Esophagus squamous epithelium (tissue), 5 donors: ENCODE measurements around the gene ATL3. TPM values are rescaled to one million over a fixed set of nuclear protein-coding genes. Genes with fewer than 3 reads are reported as not detected.
"Not testable (repeated sequence)": the region's sequence is repeated elsewhere in the genome, so short reads cannot be mapped to it uniquely, and the experiment has no call there.

Experiments
- DNase-seq: peaks from one replicate; lab custom pipeline; 2025; lab: John Stamatoyannopoulos, UW
- H3K27ac ChIP-seq, 4 donors: fragments of 200-600 bp; sonication (generic); one replicate each; pipeline ENCODE4 v1.5.1; 2016 to 2019; ENCODE audit warnings: mild to moderate bottlenecking in 1 of 4
- H3K27me3 ChIP-seq, 4 donors: fragments of 200-600 bp; sonication (generic); 1 replicate in 3 of 4; 2 replicates in 1 of 4; pipeline versions ENCODE4 v1.5.1 to v1.6.0; 2017 to 2021; ENCODE audit warnings: antibody characterized with exemption in 1 of 4
- H3K36me3 ChIP-seq, 3 donors: fragments of 200-600 bp; sonication (generic); one replicate each; pipeline ENCODE4 v1.5.1; 2016 to 2019
- H3K4me1 ChIP-seq, 3 donors: fragments of 200-600 bp; sonication (generic); one replicate each; pipeline ENCODE4 v1.5.1; 2017 to 2019
- H3K4me3 ChIP-seq, 4 donors: fragments of 200-600 bp; sonication (generic); 1 replicate in 3 of 4; 2 replicates in 1 of 4; pipeline ENCODE4 v1.5.1; 2016 to 2019; ENCODE audit warnings: mild to moderate bottlenecking in 2 of 4, moderate library complexity in 1 of 4
- H3K9me3 ChIP-seq, 3 donors: fragments of 200-600 bp; sonication (generic); one replicate each; pipeline ENCODE4 v1.5.1; 2016 to 2019
- POLR2A ChIP-seq, 4 donors: fragments of 450-650 bp; IDR thresholded peaks; one replicate each; pipeline ENCODE4 v1.6.1; 2017; ENCODE audit warnings: antibody characterized with exemption in 4 of 4, mild to moderate bottlenecking in 4 of 4, moderate library complexity in 3 of 4
- WGBS, 2 donors: methylation state at CpG; one replicate each; pipeline ENCODE4 v1.1.5; 2018; 5-methylcytosine and 5-hydroxymethylcytosine counted together
- intact Hi-C: fragments of 100-400 bp; cut with DNase I; formaldehyde crosslinking; loops from one replicate; pipeline ENCODE4 v1.15.0; 2022
- total RNA-seq, 4 donors: library from RNA; depleted of rRNA; stranded (reverse); fragments of >200 nt; gene quantifications; one replicate each; pipeline ENCODE4 v1.1.0, GENCODE V29; 2016
- TF ChIP-seq, protein P1 (sequence below), 6 experiments: fragments of 450-650 bp in 4 of 6; fragments of 200-600 bp in 2 of 6; sonication (generic) in 2 of 6; IDR thresholded peaks; one replicate each; pipeline ENCODE4 v1.5.1; 2016 to 2019; ENCODE audit warnings: antibody characterized with exemption in 6 of 6, mild to moderate bottlenecking in 4 of 6, moderate library complexity in 4 of 6
- donor health status: DM: yes; HTN: yes; CAD: no.

ATL3 gene
- total RNA-seq, 4 donors from 2014 or later: 39.1 to 79.7 (median 55.3) TPM

DNA sequence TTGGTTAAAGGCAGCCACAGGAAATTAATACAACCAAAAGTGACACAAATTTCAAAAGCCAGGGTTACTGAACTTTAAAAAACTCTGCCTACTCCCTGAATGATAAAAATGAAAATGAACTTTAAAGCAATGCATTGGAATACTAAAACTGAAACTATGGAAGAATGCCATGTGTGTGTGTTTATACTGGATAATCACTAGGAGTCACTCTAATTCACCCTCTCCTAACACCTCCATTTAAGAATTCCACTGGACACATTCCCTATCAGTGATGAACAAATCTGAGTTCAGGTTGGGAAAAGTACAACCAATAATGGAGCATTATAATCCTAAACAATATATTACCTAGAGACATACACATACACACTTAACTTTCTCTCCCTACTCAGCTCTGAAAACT is 29.4 kb downstream of the ATL3 start:
- Histone ChIP-seq H3K9me3 (no peaks in the 10 kb centered on the region), H3K27me3 (no peaks in the 10 kb centered on the region), H3K36me3 (peaks cover 9 to 93% (median 9%) of the 10 kb centered on the region in 3 donors), H3K27ac (no peak overlapping the region), H3K4me3 (no peak overlapping the region), H3K4me1 (peaks cover 0 to 5% (median 0%) of the 10 kb centered on the region in 3 donors)
- TF ChIP-seq, protein P1, sequence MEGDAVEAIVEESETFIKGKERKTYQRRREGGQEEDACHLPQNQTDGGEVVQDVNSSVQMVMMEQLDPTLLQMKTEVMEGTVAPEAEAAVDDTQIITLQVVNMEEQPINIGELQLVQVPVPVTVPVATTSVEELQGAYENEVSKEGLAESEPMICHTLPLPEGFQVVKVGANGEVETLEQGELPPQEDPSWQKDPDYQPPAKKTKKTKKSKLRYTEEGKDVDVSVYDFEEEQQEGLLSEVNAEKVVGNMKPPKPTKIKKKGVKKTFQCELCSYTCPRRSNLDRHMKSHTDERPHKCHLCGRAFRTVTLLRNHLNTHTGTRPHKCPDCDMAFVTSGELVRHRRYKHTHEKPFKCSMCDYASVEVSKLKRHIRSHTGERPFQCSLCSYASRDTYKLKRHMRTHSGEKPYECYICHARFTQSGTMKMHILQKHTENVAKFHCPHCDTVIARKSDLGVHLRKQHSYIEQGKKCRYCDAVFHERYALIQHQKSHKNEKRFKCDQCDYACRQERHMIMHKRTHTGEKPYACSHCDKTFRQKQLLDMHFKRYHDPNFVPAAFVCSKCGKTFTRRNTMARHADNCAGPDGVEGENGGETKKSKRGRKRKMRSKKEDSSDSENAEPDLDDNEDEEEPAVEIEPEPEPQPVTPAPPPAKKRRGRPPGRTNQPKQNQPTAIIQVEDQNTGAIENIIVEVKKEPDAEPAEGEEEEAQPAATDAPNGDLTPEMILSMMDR (IDR thresholded peaks at IDR 0.05): no peak
- TF ChIP-seq POLR2A (IDR thresholded peaks at IDR 0.05): no peak
- DNase-seq: no peak
- intact Hi-C loops: loop anchor here (10.0 kb wide), 1 partner anchor 93 kb away; no protein-coding TSS in a partner anchor

DNA sequence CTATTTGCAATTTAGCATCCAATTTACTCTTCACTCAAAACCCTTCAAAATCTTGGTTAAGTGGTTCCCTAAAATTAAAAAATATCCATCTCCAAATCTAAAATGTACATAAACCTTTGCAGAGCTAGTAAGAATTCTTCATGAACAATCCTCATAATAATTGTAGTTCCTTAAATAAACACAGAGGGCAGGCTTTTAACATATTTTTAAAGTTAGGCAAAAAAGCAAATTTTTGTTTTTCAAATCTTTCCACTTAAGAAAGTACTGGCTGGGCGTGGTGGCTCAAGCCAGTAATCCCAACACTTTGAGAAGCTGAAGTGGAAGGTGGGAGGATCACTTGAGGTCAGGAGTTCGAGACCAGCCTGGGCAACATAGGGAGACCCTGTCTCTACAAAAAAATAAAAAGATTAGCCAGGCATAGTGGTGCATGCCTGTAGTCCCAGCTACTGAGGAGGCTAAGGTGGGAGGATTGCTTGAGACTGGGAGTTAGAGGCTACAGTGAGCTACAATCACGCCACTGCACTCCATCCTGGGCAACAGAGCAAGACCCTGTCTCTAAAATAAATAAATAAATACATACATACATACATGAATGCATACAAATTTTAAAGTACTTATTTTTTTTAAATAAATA is 31.9 kb downstream of the ATL3 start:
- peaks cover 0 to 93% (median 9%) of the 10 kb centered on the region in 3 donors for H3K36me3 ChIP-seq
- WGBS, 2 donors: 64 to 67% methylated on average over 3 of the region's 3 CpGs
- no peak overlapping the region for H3K27ac ChIP-seq
- no peaks in the 10 kb centered on the region for H3K27me3 ChIP-seq
- H3K4me3 ChIP-seq: no peak overlapping the region
- intact Hi-C loops: loop anchor here (5.0 kb wide), 1 partner anchor 157 kb away; no protein-coding TSS in a partner anchor
- TF ChIP-seq, protein P1 (IDR thresholded peaks at IDR 0.05): peak in 4 of 6 experiments; percentile 13 to 50 (median 48)
- TF ChIP-seq POLR2A (IDR thresholded peaks at IDR 0.05): no peak
- DNase-seq: no peak
- no peaks in the 10 kb centered on the region for H3K9me3 ChIP-seq
- H3K4me1 ChIP-seq: peaks cover 0 to 5% (median 0%) of the 10 kb centered on the region in 3 donors

GRCh38 chr11:63638436-63638835 is 32.7 kb downstream of the ATL3 start:
- not testable (repeated sequence) for H3K27me3 ChIP-seq, DNase-seq, H3K9me3 ChIP-seq, H3K4me3 ChIP-seq, H3K27ac ChIP-seq, H3K4me1 ChIP-seq
- intact Hi-C loops: loop anchor here (5.0 kb wide), 1 partner anchor 156 kb away; no protein-coding TSS in a partner anchor
- 97 to 100% methylated on average over 4 to 6 of the region's 8 CpGs for WGBS, 2 donors
- H3K36me3 ChIP-seq: peaks cover 0 to 93% (median 9%) of the 10 kb centered on the region in 3 donors

- DNase-seq: no peak
- no peak overlapping the region for H3K27ac ChIP-seq
- H3K36me3 ChIP-seq: peaks cover 3 to 93% (median 3%) of the 10 kb centered on the region in 3 donors
- intact Hi-C loops: loop anchor here (5.0 kb wide), 1 partner anchor 154 kb away; no protein-coding TSS in a partner anchor
- 60 to 72% methylated on average over 10 of the region's 10 CpGs for WGBS, 2 donors
- H3K4me3 ChIP-seq: no peak overlapping the region
- H3K9me3 ChIP-seq: no peaks in the 10 kb centered on the region
- H3K27me3 ChIP-seq: no peaks in the 10 kb centered on the region
- no peaks in the 10 kb centered on the region for H3K4me1 ChIP-seq
- TF ChIP-seq, protein P1 (IDR thresholded peaks at IDR 0.05): peak; percentile 57 to 85 (median 72)
- TF ChIP-seq POLR2A (IDR thresholded peaks at IDR 0.05): no peak
Observed at GRCh38 chr11:63635762-63636465, 35.3 kb downstream of the ATL3 start.

DNA sequence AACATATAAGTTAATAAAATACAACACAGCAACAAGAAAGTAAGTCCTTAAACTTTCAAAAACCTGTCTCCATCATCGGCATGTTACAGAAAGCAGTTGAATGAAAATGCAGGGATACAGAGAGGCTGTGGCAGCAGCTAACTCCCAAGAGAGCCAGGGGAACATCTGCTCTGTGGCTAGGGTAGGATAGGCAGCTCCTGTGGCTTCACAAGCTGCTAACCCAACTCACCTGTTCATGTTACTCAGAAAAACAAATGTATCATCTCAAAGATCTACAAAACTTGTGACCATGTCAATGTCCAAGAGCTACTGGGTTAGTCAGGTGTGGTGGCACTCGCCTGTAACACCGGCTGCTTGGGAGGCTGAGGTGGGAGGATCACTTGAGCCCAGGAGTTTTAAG is 41.8 kb downstream of the ATL3 start:
- H3K27me3 ChIP-seq: no peaks in the 10 kb centered on the region
- no peaks in the 10 kb centered on the region for H3K4me1 ChIP-seq
- no peak overlapping the region for H3K4me3 ChIP-seq
- no peak for TF ChIP-seq POLR2A (IDR thresholded peaks at IDR 0.05)
- TF ChIP-seq, protein P1 (IDR thresholded peaks at IDR 0.05): no peak
- H3K9me3 ChIP-seq: no peaks in the 10 kb centered on the region
- intact Hi-C loops: no loop called here
- DNase-seq: no peak
- 92 to 100% methylated on average over 3 of the region's 3 CpGs for WGBS, 2 donors
- H3K27ac ChIP-seq: no peak overlapping the region
- H3K36me3 ChIP-seq: peaks cover 6 to 83% (median 22%) of the 10 kb centered on the region in 3 donors
